HG02623 (cell line): ENCODE data around the gene ZNF362.
"Not testable (repeated sequence)": the region's sequence is repeated elsewhere in the genome, so short reads cannot be mapped to it uniquely, and the experiment has no call there.

Experiments used
- ATAC-seq: cut with Tn5 transposase; IDR thresholded peaks from one replicate; pipeline ENCODE4 v1.9.1; 2021; ENCODE audit warnings: moderate library complexity; ENCODE audit not compliant: unreplicated experiment

Gene ZNF362

GRCh38 chr1:33302325-33302724 lies 46.0 kb downstream of the ZNF362 start:
- ATAC-seq: no peak

DNA sequence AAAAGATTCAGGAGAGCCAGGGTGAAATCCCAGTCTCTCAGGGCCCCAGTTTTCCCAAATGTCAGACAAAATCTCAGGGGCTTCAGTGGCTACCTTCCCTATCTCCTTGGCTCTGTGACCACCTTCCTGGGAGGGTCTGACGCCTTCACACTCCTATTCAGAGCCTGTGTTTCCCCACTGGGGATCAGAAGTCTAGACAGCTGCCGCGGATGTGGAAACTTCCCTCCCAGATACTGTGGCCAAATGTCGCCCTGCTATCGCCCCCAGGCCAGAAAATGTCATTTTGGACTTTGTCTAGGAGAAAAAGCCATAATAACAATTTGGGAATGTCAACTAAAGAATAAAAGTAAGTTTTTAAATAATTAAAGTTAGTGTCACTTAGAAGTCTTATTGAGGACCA lies 48.7 kb downstream of the ZNF362 start:
- no peak for ATAC-seq

- ATAC-seq: no peak
Observed at GRCh38 chr1:33305816-33306652, 49.7 kb downstream of the ZNF362 start.

- no peak for ATAC-seq
Observed at GRCh38 chr1:33306653-33307493, 50.6 kb downstream of the ZNF362 start.

- ATAC-seq: no peak
Observed at GRCh38 chr1:33307494-33307864, 51.2 kb downstream of the ZNF362 start.

GRCh38 chr1:33309351-33309750 lies 53.1 kb downstream of the ZNF362 start:
- ATAC-seq: not testable (repeated sequence)

DNA sequence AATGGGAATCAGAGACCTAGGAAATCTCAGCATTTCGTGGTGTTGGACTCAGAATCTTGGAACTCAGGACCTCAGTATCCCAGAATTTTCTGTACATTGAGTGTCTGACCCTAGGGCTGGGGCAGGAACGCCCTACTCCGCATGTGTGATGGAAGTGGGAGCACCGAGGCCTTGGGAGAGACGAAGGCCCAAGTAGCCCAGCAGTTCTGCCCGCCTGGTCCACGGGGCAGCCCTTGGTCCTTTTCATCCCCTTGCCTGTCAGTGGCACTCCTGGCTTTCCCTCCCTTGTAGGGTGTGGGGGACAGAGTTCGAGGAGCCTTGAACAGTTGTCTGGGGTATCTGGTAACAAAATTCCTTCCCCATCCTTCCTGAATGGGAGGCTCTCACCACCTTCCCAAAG lies 54.4 kb downstream of the ZNF362 start:
- ATAC-seq: no peak

GRCh38 chr1:33311706-33312412 lies 55.6 kb downstream of the ZNF362 start:
- ATAC-seq: no peak

- no peak for ATAC-seq
Observed at GRCh38 chr1:33312413-33312749, 56.1 kb downstream of the ZNF362 start.

GRCh38 chr1:33314416-33314815 lies 58.1 kb downstream of the ZNF362 start:
- ATAC-seq: no peak

GRCh38 chr1:33316601-33317000 lies 60.3 kb downstream of the ZNF362 start:
- no peak for ATAC-seq

DNA sequence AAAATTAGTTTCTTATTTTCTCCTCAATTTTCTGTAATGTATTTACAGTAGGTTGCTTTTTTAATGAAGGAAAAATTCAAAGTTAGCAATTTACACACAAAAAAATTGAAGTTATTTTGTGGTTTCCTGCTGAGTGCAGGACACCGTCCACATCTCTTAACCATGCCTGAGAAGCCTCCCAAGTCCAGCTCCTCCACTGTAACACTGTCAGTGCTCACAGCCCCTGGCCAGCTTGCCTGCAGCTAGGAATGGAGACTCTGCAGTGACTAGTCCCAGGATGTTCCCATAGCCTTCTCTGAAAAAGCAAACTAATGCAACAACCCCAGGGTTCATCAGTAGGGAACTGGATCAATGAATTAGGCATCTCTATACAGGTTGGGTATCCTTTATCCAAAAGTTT lies 61.1 kb downstream of the ZNF362 start:
- no peak for ATAC-seq

DNA sequence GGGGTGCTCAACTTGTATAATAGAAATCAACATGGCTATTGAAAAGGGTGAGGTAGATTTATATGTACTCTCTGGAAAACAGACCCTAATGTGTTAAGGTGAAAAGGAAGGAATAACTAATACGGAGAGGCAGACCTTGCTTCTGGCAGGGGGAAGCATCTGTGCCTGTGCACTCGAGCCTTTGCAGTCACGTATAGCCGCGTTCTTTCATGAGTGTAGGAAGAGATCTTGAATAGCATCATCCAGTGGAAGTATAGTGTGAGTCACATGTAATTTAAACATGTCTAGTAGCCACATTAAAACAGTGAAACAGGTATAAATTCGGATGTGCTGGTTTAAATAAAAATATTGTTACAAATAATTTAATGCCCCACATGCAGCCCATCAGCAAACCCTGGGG lies 61.7 kb downstream of the ZNF362 start:
- no peak for ATAC-seq

DNA sequence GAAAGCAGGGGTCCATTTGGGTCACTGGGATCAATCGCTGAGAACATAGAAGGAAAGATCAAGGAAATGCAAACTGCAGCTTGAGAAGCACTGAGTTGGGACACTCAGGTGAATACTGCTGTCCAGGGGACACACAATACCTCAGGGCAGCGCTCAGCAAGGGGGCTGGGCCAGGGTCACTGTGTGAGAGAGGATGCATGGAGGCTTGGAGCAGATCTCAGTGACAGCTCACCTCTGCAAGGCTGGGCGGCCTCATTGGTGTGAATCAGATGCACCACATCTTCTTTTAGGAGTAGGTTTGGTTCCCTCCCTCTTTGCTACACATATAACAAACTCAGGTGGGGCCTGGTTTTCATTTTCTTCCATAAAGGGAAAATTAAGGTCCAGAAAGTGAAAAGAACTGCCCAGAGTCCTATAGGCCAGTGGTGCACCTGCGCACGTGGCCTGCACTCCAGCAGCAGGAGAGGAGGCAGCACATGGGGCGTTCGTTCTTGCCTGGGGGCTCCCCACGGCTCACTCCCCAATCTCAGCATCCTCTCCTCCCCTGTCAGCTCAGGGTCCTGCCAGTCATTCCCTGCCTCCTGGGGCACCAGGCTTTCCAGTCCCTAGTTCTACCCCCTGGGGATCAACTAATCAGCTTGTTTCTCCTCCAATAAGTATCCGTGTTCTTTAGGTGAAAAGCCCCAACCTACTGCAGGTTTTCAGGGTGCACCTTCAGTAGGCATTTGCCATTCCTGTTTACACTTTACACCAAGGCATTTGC lies 63.1 kb downstream of the ZNF362 start:
- ATAC-seq: no peak

DNA sequence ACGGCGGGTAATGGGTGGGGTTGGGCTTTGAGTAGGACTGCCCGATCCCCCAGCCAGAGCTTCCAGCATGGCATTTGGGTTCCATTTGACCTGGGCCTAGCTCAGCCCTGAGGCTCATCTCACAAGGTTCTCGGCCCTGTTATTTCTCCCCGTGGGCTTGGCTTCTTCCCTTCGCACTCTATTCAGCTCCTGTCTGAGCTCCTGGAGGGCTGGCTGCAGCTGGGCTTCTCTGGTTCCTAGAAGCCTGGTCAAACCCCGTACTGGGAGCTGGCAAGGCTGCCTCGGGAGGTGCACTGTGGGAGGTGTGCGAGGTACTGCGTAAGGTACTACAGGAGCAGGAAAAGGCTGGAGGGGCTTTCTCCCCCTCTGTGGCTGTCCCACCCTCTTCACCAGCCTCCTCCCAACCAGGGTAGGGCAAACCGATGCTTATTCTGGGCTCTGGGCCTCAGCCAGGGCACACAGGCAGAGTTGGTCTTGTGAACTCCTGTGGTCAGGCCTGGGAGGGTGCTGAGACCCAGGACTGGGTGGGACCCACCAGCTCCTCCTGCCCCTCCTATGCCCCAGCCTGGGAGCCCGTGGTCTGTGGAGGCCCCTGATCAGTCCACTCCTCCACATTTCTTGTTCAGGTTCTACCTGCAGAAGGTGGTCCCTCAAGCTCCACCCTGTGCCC lies 63.8 kb downstream of the ZNF362 start:
- no peak for ATAC-seq

- no peak for ATAC-seq
Observed at GRCh38 chr1:33320619-33321165, 64.4 kb downstream of the ZNF362 start, which contains the start of gene A3GALT2. Gene A3GALT2 (minus strand): TSS chr1:33321098. CDS start chr1:33321098, 0 bp downstream.

DNA sequence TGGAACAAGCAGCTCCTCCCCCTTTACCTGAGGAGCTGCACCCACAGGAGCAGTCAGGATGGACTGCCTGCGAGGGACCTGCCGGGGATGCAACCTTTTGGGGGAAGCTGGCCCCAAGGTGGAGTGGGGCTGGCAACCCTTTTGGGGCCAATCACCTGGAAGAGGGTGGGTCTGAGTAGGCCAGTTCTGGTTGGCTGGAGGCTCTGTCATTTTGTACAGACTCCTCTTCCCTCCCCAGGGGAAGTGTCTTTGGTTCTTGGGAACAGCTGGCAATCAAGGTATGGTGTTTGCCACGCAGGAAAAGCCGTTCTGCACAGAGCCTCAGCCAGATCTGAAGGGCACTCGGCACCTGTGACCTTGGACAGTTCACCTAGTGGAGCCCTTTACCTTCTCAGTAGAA lies 64.9 kb downstream of the ZNF362 start:
- no peak for ATAC-seq

DNA sequence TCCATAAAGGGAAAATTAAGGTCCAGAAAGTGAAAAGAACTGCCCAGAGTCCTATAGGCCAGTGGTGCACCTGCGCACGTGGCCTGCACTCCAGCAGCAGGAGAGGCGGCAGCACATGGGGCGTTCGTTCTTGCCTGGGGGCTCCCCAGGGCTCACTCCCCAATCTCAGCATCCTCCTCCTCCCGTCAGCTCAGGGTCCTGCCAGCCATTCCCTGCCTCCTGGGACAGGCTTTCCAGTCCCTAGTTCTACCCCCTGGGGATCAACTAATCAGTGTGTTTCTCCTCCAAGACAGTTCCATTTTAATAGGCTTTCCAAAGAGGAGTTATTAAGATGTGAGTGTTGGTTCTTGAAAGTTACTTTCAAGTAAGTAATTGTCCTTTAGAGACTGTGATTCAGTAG lies 65.8 kb downstream of the ZNF362 start:
- no peak for ATAC-seq

DNA sequence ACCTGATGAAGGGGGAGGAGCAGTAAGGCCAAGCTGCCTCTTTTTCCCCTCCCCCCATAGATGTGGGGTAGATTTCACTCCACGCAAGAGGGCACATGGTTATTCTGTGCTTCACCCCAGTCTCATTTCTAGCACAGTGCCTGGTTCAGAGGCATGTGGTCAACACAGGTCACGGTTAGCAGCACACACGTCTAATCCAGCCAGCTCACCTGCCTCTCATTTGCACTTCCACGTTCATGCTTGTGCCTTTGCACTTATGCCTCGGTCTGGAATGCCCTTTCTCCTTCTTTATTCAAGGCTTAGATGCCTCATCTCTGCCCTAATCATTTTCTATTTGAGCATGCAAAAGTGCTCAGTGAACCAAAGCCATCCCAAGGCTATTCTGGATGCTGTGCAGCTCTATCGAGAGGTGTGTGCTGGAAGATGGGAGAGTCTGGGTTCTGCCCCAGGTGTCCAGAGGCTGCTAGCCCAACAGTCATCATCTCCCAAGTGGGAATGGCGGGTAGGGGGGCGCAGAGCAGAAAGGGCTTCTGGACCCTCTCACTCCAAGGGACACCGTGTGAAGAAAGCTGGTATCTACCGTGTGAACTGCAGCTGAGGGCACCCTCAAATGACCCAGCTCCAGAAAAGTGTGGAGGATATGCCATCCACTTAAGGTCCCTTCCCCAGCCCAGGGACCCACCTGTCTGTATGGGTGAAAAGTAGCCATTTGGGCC lies 66.7 kb downstream of the ZNF362 start:
- no peak for ATAC-seq
